Hepatocyte (in vitro differentiated cells): Measurements from ENCODE around the gene TUBGCP5. TPM values are rescaled to one million over a fixed set of nuclear protein-coding genes. Genes with fewer than 3 reads are reported as not detected.

ENCODE experiments used
- DNase-seq: peaks from one replicate; pipeline ENCODE4 v3.0.0-alpha.2; 2016; ENCODE audit warnings: low spot score
- H2AFZ ChIP-seq: fragments of 200-600 bp; sonication (generic); 2 replicates; pipeline ENCODE4 v1.6.0; 2016; ENCODE audit warnings: antibody characterized with exemption, mild to moderate bottlenecking
- H3K27ac ChIP-seq: fragments of 200-600 bp; sonication (generic); 2 replicates; pipeline ENCODE4 v1.5.1; 2016; ENCODE audit warnings: mild to moderate bottlenecking
- H3K27me3 ChIP-seq: fragments of 200-600 bp; sonication (generic); 2 replicates; pipeline ENCODE4 v1.6.1; 2016
- H3K36me3 ChIP-seq: fragments of 200-600 bp; sonication (generic); replicated peaks from 2 replicates; pipeline ENCODE4 v1.5.1; 2016; ENCODE audit warnings: low read depth; ENCODE audit not compliant: insufficient read depth
- H3K4me1 ChIP-seq: fragments of 200-600 bp; sonication (generic); 2 replicates; pipeline ENCODE4 v1.5.1; 2016; ENCODE audit warnings: mild to moderate bottlenecking, moderate library complexity; ENCODE audit not compliant: insufficient read depth
- H3K4me2 ChIP-seq: fragments of 200-600 bp; sonication (generic); 2 replicates; pipeline ENCODE4 v1.6.0; 2016
- H3K4me3 ChIP-seq: fragments of 200-600 bp; sonication (generic); 2 replicates; pipeline ENCODE4 v1.5.1; 2016; ENCODE audit warnings: mild to moderate bottlenecking
- H3K79me2 ChIP-seq: fragments of 200-600 bp; sonication (generic); 2 replicates; pipeline ENCODE4 v1.6.0; 2017; ENCODE audit warnings: mild to moderate bottlenecking
- H3K9me2 ChIP-seq: fragments of 200-600 bp; sonication (generic); replicated peaks from 2 replicates; pipeline ENCODE4 v1.6.0; 2017; ENCODE audit warnings: mild to moderate bottlenecking; ENCODE audit not compliant: insufficient read depth
- H3K9me3 ChIP-seq: fragments of 200-600 bp; sonication (generic); 2 replicates; pipeline ENCODE4 v1.5.1; 2016; ENCODE audit warnings: low read depth, mild to moderate bottlenecking
- H4K20me1 ChIP-seq: fragments of 200-600 bp; sonication (generic); 2 replicates; pipeline ENCODE4 v1.6.0; 2016; ENCODE audit warnings: mild to moderate bottlenecking; ENCODE audit not compliant: insufficient read depth, poor library complexity, severe bottlenecking
- EZH2 ChIP-seq: fragments of 200-600 bp; sonication (generic); IDR thresholded peaks from 2 replicates; pipeline ENCODE4 v1.6.1; 2016; ENCODE audit warnings: antibody characterized with exemption, mild to moderate bottlenecking, borderline replicate concordance
- EZH2phosphoT487 ChIP-seq: fragments of 200-600 bp; sonication (generic); IDR thresholded peaks from one replicate; pipeline ENCODE4 v1.6.1; 2018; ENCODE audit warnings: antibody characterized with exemption, mild to moderate bottlenecking, low read depth, moderate library complexity; ENCODE audit not compliant: unreplicated experiment, severe bottlenecking
- WGBS: methylation state at CpG from one replicate; pipeline ENCODE4 v1.1.6; 2016; ENCODE audit warnings: low lambda C conversion rate; ENCODE audit errors: missing lambda C conversion rate; 5-methylcytosine and 5-hydroxymethylcytosine counted together
- polyA plus RNA-seq: library from polyadenylated mRNA; unstranded; fragments of >200 nt; fragmentation: Nextera tagmentation; extraction: Ambion mirVana; gene quantifications from 2 replicates; pipeline ENCODE4 v1.2.1, GENCODE V29; 2016
- total RNA-seq: library from RNA; depleted of rRNA; stranded (reverse); fragments of >200 nt; gene quantifications from 2 replicates; pipeline ENCODE4 v1.2.3, GENCODE V29; 2014
- TF ChIP-seq, protein P1 (sequence below): fragments of 200-600 bp; sonication (generic); IDR thresholded peaks from 2 replicates; pipeline ENCODE4 v1.5.1; 2016; ENCODE audit warnings: antibody characterized with exemption, mild to moderate bottlenecking; ENCODE audit not compliant: poor library complexity

The TUBGCP5 gene
- total and polyA plus RNA-seq, 2 experiments from 2014 or later: 9.6 to 29.4 TPM

DNA sequence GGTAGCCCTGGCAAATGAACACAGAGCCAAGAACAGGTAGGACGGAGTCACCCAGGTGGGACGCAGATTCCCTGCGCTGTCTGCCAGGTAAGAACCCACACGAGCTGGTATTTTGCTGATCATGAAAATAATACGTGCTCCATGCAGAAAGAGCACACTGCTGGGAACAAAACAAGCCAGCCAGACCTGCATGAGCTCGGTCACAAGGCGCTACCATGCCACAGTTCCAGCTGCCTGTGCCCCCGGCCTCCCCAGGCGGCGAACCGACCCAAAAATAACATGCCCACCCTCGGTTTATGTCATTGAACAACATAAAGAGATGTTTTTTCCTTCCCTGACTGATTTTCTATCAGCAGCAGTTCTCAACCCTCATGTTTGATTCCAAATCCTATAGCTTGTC, 85.0 kb downstream of the TUBGCP5 start:
- Histone ChIP-seq H3K4me3 (no peak overlapping the region), H3K27ac (no peak overlapping the region)

DNA sequence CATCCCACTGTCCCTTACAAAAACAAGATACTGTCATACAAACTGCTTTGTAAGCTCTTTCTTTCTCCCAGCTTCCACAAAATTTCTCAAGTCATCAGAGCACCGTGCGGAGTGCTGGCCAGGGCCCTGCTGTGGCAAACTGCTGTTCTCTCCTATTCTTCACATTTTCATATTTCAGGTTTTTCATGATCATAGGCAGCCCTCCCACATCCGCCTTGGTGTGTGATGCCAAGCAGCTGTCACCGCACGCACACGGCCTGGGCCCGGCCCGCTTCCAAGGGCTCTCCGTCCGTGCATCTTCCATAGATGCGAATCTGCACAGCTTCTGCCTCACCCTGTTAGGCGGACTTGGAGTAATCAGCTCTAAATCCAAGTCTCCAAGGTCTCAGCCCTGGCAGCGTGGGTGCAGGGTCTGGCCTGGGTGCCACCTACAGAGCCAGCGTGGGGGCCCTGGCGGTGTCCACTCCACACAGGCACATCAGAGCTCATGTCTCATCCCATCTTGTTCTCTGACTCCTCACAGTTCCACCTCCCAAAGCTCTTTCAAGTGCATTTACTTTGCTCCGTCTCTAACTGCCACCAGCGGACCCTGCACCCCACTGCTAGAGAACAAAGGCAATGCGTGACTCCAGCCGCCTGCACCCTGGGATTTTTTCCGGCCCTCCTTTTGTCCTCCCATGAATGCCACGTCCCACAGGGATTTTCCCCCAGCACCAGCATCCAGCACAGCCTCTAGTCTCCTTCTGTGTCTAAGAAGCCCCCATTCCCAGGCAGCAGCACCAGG, 86.4 kb downstream of the TUBGCP5 start:
- Histone ChIP-seq H3K4me3 (no peak overlapping the region), H3K4me1 (peaks cover 5% of the 10 kb centered on the region), H3K27ac (no peak overlapping the region), H3K36me3 (no peaks in the 10 kb centered on the region), H2AFZ (no peak overlapping the region), H3K79me2 (peaks cover 95% of the 10 kb centered on the region), H3K4me2 (no peak overlapping the region), H3K9me2 (no peaks in the 10 kb centered on the region), H3K9me3 (no peaks in the 10 kb centered on the region), H4K20me1 (peaks cover 53% of the 10 kb centered on the region), H3K27me3 (no peaks in the 10 kb centered on the region)
- no peak for DNase-seq
- TF ChIP-seq, protein P1, sequence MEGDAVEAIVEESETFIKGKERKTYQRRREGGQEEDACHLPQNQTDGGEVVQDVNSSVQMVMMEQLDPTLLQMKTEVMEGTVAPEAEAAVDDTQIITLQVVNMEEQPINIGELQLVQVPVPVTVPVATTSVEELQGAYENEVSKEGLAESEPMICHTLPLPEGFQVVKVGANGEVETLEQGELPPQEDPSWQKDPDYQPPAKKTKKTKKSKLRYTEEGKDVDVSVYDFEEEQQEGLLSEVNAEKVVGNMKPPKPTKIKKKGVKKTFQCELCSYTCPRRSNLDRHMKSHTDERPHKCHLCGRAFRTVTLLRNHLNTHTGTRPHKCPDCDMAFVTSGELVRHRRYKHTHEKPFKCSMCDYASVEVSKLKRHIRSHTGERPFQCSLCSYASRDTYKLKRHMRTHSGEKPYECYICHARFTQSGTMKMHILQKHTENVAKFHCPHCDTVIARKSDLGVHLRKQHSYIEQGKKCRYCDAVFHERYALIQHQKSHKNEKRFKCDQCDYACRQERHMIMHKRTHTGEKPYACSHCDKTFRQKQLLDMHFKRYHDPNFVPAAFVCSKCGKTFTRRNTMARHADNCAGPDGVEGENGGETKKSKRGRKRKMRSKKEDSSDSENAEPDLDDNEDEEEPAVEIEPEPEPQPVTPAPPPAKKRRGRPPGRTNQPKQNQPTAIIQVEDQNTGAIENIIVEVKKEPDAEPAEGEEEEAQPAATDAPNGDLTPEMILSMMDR: no peak
- no peak for TF ChIP-seq EZH2
- no peak for TF ChIP-seq EZH2phosphoT487
- WGBS: 84% methylated on average over 21 of the region's 21 CpGs

More for the DNA sequence above, 85.0 kb downstream of the TUBGCP5 start:
- Histone ChIP-seq H3K9me2 (no peaks in the 10 kb centered on the region), H4K20me1 (peaks cover 55% of the 10 kb centered on the region), H2AFZ (no peak overlapping the region), H3K36me3 (no peaks in the 10 kb centered on the region), H3K79me2 (peaks cover 96% of the 10 kb centered on the region), H3K9me3 (no peaks in the 10 kb centered on the region), H3K4me2 (no peak overlapping the region), H3K4me1 (no peaks in the 10 kb centered on the region), H3K27me3 (no peaks in the 10 kb centered on the region)
- 96% methylated on average over 12 of the region's 12 CpGs for WGBS
- no peak for TF ChIP-seq EZH2
- TF ChIP-seq, protein P1: no peak
- DNase-seq: no peak

DNA sequence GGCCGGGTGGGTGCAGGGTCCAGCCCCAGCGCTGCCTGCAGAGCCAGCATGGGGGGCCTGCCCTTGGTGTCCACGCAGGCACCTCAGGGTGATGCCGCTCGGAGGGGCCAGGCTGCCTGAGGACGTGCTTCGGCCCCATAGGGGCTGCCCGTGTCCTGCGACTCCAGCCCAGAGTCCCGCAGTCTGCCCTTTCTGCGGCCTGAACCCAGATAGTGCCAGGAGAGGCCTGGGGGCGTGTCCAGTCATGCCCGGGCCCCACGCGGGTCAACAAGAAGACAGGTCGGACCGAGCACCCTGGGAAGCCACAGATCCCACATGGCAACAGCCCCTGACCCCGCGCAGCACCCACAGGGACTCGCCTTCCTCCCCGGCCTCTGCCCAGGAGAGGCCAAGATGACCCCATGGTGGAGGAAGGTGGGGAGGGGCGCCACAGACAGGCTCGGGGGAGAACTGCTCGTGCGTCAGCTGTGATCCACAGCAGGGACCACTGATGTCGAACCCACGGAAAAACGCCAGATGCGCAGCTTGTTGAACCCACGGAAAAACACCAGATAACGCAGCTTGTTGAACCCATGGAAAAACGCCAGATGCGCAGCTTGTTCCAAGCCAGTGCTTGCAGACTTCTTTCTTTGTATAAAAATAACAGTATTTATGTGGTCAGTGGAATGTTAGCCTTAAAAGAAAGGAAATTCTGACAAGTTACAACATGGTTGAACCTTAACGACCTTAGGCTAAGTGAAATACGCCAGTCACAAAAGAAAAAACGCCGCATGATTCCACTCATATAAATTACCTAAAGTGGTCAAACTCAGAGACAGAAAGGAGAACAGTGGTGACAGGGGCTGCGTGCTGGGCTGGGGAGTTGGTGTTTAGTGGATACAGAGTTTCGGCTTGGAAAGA, 87.7 kb downstream of the TUBGCP5 start:
- H4K20me1 ChIP-seq: peaks cover 49% of the 10 kb centered on the region
- TF ChIP-seq EZH2phosphoT487 (no peak), EZH2 (no peak)
- TF ChIP-seq, protein P1: no peak
- DNase-seq: no peak
- no peak overlapping the region for H3K4me2 ChIP-seq
- H3K9me3 ChIP-seq: no peaks in the 10 kb centered on the region
- no peaks in the 10 kb centered on the region for H3K9me2 ChIP-seq
- no peak overlapping the region for H3K4me3 ChIP-seq
- H3K27ac ChIP-seq: no peak overlapping the region
- H3K27me3 ChIP-seq: no peaks in the 10 kb centered on the region
- peaks cover 5% of the 10 kb centered on the region for H3K4me1 ChIP-seq
- no peak overlapping the region for H2AFZ ChIP-seq
- WGBS: 93% methylated on average over 33 of the region's 39 CpGs
- no peaks in the 10 kb centered on the region for H3K36me3 ChIP-seq
- peaks cover 93% of the 10 kb centered on the region for H3K79me2 ChIP-seq
